Myocyte (in vitro differentiated cells): ENCODE results near the gene TRDN. TPM values are rescaled to one million over a fixed set of nuclear protein-coding genes. Genes with fewer than 3 reads are reported as not detected.
A peak's percentile ranks its signal among the peaks of the same experiment; 100 is the strongest.
"Not testable (repeated sequence)": the region's sequence is repeated elsewhere in the genome, so short reads cannot be mapped to it uniquely, and the experiment has no call there.

Experiments
- DNase-seq: peaks from one replicate; pipeline ENCODE4 v3.0.0-alpha.2; 2012; ENCODE audit warnings: low read depth
- total RNA-seq: library from RNA; depleted of rRNA; stranded (reverse); fragments of >200 nt; gene quantifications from 2 replicates; pipeline ENCODE4 v1.2.3, GENCODE V29; 2014

TRDN gene
- total RNA-seq, 1 donor from 2014 or later, result 12.8 TPM

GRCh38 chr6:123309130-123309529, 327.6 kb downstream of the TRDN start:
- no peak for DNase-seq

- DNase-seq, result no peak
Observed at GRCh38 chr6:123306334-123306733, 330.4 kb downstream of the TRDN start.

GRCh38 chr6:123295672-123296071, 341.1 kb downstream of the TRDN start:
- no peak for DNase-seq

GRCh38 chr6:123295181-123295580, 341.6 kb downstream of the TRDN start:
- no peak for DNase-seq

- no peak for DNase-seq
Observed at GRCh38 chr6:123288649-123289048, 348.1 kb downstream of the TRDN start.

- DNase-seq, result peak; percentile 45
Observed at GRCh38 chr6:123276546-123276980, 360.2 kb downstream of the TRDN start.

- DNase-seq, result no peak
Observed at GRCh38 chr6:123263981-123264380, 372.8 kb downstream of the TRDN start.

GRCh38 chr6:123240626-123241025, 396.1 kb downstream of the TRDN start:
- no peak for DNase-seq

- DNase-seq, result no peak
Observed at GRCh38 chr6:123233336-123233735, 403.4 kb downstream of the TRDN start.

- not testable (repeated sequence) for DNase-seq
Observed at GRCh38 chr6:123227789-123228188, 409.0 kb downstream of the TRDN start.

GRCh38 chr6:123226398-123226797, 410.4 kb downstream of the TRDN start:
- no peak for DNase-seq

- no peak for DNase-seq
Observed at GRCh38 chr6:123224077-123224476, 412.7 kb downstream of the TRDN start.

- DNase-seq, result no peak
Observed at GRCh38 chr6:123223461-123223860, 413.3 kb downstream of the TRDN start.

GRCh38 chr6:123215211-123215610, 421.5 kb downstream of the TRDN start:
- no peak for DNase-seq

- DNase-seq, result no peak
Observed at GRCh38 chr6:123214433-123214832, 422.3 kb downstream of the TRDN start.

GRCh38 chr6:123213921-123214320, 422.8 kb downstream of the TRDN start:
- DNase-seq, result peak; percentile 5

- DNase-seq, result no peak
Observed at GRCh38 chr6:123211777-123212545, 424.8 kb downstream of the TRDN start.

- peak; percentile 21 for DNase-seq
Observed at GRCh38 chr6:123210645-123211044, 426.1 kb downstream of the TRDN start.

GRCh38 chr6:123207967-123208510, 428.7 kb downstream of the TRDN start:
- DNase-seq, result no peak

GRCh38 chr6:123203928-123204327, 432.8 kb downstream of the TRDN start:
- no peak for DNase-seq

GRCh38 chr6:123201869-123202372, 434.8 kb downstream of the TRDN start:
- no peak for DNase-seq

- no peak for DNase-seq
Observed at GRCh38 chr6:123193298-123193697, 443.5 kb downstream of the TRDN start.

GRCh38 chr6:123189816-123190215, 446.9 kb downstream of the TRDN start:
- no peak for DNase-seq
